ENCODE measurements around the gene RNPC3.
"Not testable (repeated sequence)": the region's sequence is repeated elsewhere in the genome, so short reads cannot be mapped to it uniquely, and the experiment has no call there.

RNPC3 gene

DNA sequence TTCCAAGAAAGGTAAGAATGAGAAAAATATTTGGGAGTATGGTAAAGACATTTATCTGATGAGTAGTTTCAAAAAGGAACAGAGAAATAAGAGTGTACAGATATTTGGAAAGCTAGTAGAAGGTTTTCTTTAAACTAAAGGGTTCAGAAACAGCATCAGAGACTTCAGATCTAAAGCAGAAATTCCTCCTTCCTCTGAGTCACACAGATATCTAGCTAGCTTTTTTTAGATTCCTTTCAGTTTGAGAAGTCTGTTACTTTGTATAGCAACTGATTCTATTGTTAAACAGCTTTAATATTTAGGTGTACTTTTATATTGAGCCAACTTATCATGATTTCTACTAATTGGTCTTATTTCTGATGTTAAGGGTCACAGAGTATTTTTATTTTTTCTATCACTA is 50.6 kb downstream of the RNPC3 start:
- TF ChIP-seq, protein P1, sequence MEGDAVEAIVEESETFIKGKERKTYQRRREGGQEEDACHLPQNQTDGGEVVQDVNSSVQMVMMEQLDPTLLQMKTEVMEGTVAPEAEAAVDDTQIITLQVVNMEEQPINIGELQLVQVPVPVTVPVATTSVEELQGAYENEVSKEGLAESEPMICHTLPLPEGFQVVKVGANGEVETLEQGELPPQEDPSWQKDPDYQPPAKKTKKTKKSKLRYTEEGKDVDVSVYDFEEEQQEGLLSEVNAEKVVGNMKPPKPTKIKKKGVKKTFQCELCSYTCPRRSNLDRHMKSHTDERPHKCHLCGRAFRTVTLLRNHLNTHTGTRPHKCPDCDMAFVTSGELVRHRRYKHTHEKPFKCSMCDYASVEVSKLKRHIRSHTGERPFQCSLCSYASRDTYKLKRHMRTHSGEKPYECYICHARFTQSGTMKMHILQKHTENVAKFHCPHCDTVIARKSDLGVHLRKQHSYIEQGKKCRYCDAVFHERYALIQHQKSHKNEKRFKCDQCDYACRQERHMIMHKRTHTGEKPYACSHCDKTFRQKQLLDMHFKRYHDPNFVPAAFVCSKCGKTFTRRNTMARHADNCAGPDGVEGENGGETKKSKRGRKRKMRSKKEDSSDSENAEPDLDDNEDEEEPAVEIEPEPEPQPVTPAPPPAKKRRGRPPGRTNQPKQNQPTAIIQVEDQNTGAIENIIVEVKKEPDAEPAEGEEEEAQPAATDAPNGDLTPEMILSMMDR (IDR thresholded peaks at IDR 0.05; ENCODE audit: borderline replicate concordance, control extremely low read depth, extremely low read depth, insufficient read depth, missing control alignments) = no peak

GRCh38 chr1:103576784-103577183 is 51.3 kb downstream of the RNPC3 start:
- in situ Hi-C loops (cut with MboI; ENCODE audit: low sequenced_read_pairs, unreplicated experiment); DNase-seq (ENCODE audit: low spot score): not testable (repeated sequence)

More for the DNA sequence above, 50.6 kb downstream of the RNPC3 start:
- no peak for DNase-seq (ENCODE audit: low spot score)
- in situ Hi-C loops (cut with MboI; ENCODE audit: low sequenced_read_pairs, unreplicated experiment) = no loop called here

DNA sequence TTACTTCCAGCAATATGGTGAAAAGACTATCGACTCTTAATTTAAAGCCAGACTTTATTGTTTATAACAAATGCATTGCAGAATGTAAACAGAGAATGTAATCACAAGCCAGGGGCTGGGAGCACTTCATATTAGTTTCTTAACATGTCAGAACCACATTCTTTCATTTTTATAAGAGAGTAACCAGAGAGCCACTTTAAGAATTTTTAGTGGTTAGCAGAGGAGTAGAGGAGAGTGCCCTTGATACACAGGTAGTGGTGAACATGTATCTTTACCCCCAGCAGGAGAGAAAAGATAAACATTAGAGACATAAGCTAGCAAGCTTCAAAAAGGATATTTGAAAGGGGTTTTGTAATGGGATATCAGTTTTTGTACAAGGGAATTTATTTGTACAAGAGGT is 57.0 kb downstream of the RNPC3 start:
- no peak for DNase-seq (ENCODE audit: low spot score)
- TF ChIP-seq, protein P1 (IDR thresholded peaks at IDR 0.05; ENCODE audit: borderline replicate concordance, control extremely low read depth, extremely low read depth, insufficient read depth, missing control alignments) = no peak
- in situ Hi-C loops (cut with MboI; ENCODE audit: low sequenced_read_pairs, unreplicated experiment) = no loop called here

DNA sequence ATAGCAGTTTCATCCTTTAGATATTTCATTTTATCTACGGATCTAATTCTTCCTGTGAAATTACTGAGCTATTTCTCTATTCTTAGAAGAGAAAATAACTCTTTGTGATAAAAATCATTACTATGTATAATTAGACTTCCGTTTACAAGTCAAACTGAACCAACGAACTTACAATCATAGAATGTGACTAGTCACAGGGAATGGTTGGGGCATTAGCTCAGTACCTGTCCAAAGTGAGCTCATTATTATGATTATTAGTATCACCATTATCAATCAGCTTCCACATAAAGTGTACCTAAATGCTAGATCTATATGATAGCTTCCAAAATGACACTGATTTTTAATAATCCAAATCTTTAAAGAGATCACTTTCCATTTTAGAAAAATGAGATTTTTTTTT is 58.4 kb downstream of the RNPC3 start:
- in situ Hi-C loops (cut with MboI; ENCODE audit: low sequenced_read_pairs, unreplicated experiment) = no loop called here
- TF ChIP-seq, protein P1 (IDR thresholded peaks at IDR 0.05; ENCODE audit: borderline replicate concordance, control extremely low read depth, extremely low read depth, insufficient read depth, missing control alignments) = no peak
- DNase-seq (ENCODE audit: low spot score) = no peak

- TF ChIP-seq, protein P1 (IDR thresholded peaks at IDR 0.05; ENCODE audit: borderline replicate concordance, control extremely low read depth, extremely low read depth, insufficient read depth, missing control alignments) = no peak
- in situ Hi-C loops (cut with MboI; ENCODE audit: low sequenced_read_pairs, unreplicated experiment) = no loop called here
- no peak for DNase-seq (ENCODE audit: low spot score)
Observed at GRCh38 chr1:103584537-103584936, 59.0 kb downstream of the RNPC3 start.

- DNase-seq (ENCODE audit: low spot score); in situ Hi-C loops (cut with MboI; ENCODE audit: low sequenced_read_pairs, unreplicated experiment): not testable (repeated sequence)
Observed at GRCh38 chr1:103602740-103603139, 77.2 kb downstream of the RNPC3 start.

Measured in GM13976 (cell line).